ENCODE data around the gene C9orf72. TPM values are rescaled to one million over a fixed set of nuclear protein-coding genes. Genes with fewer than 3 reads are reported as not detected.
A peak's percentile ranks its signal among the peaks of the same experiment; 100 is the strongest.

The C9orf72 gene
- total RNA-seq, 4 donors from 2014 or later = 7.9 to 31.0 (median 15.0) TPM

DNA sequence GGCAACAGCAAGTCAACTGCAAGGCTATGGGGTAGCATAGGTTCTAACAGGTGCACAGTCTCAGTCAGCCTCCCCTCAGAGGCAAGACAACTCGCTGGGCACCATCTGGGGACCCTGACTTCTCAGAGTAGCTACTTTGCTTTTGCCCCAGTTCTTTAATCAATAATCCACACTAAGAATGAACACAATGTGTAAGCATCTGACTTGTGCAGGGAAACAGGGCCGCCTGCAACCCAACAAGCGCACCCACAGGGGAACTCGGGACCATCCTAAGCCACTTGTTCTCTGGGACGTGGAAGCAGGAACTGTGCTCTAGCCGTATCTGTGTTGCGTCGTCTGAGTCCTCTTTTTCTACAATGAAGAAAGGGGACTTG lies 45.6 kb downstream of the C9orf72 start:
- 36% methylated on average over 8 of the region's 8 CpGs; no CpG with 5 or more reads in 1 of the 2 donors for WGBS, 2 donors (ENCODE audit: low coverage in 1 of 2)
- H3K4me1 ChIP-seq = peaks cover 11 to 45% (median 20%) of the 10 kb centered on the region in 4 donors
- intact Hi-C loops (cut with DNase I; ENCODE audit: low total_unique reads) (loop anchor here (5.0 kb wide), 1 partner anchor 195 kb away; no protein-coding TSS in a partner anchor), in situ Hi-C loops (cut with MboI; ENCODE audit: low pct_ligation_motif_present in 1 of 4, low pct_unique_long_range_greater_than_20kb in 1 of 4, low sequenced_read_pairs in 3 of 4) (loop anchor here in 2 of 4 donors (25.0 kb wide), 2 partner anchors 415 to 490 kb away; partner anchors contain the start of gene TEK (in 1 of the 2))
- H3K36me3 ChIP-seq = no peaks in the 10 kb centered on the region
- no peaks in the 10 kb centered on the region for H3K27me3 ChIP-seq
- peak overlapping the region; percentile 95 to 97 (median 95) for H3K27ac ChIP-seq
- H3K9me3 ChIP-seq = no peaks in the 10 kb centered on the region
- no peak for DNase-seq
- peak overlapping the region; percentile 57 to 90 (median 79) for H3K4me3 ChIP-seq
- TF ChIP-seq, protein P1, sequence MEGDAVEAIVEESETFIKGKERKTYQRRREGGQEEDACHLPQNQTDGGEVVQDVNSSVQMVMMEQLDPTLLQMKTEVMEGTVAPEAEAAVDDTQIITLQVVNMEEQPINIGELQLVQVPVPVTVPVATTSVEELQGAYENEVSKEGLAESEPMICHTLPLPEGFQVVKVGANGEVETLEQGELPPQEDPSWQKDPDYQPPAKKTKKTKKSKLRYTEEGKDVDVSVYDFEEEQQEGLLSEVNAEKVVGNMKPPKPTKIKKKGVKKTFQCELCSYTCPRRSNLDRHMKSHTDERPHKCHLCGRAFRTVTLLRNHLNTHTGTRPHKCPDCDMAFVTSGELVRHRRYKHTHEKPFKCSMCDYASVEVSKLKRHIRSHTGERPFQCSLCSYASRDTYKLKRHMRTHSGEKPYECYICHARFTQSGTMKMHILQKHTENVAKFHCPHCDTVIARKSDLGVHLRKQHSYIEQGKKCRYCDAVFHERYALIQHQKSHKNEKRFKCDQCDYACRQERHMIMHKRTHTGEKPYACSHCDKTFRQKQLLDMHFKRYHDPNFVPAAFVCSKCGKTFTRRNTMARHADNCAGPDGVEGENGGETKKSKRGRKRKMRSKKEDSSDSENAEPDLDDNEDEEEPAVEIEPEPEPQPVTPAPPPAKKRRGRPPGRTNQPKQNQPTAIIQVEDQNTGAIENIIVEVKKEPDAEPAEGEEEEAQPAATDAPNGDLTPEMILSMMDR (IDR thresholded peaks at IDR 0.05) = no peak
- TF ChIP-seq EP300 (IDR thresholded peaks at IDR 0.05; ENCODE audit: low read depth) = no peak

DNA sequence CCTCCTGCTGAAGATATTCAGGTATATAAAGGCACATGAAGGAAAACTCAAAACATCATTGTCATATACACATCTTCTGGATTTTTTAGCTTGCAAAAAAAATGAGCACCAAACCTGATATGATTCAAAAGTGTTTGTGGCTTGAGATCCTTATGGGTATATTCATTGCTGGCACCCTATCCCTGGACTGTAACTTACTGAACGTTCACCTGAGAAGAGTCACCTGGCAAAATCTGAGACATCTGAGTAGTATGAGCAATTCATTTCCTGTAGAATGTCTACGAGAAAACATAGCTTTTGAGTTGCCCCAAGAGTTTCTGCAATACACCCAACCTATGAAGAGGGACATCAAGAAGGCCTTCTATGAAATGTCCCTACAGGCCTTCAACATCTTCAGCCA lies 49.0 kb downstream of the C9orf72 start, which contains the start of gene IFNK:
Gene IFNK, plus strand, starts transcription at position 55 of the 400 bp plus-strand sequence. Its CDS starts 47 bp downstream, at position 102.
- H3K4me1 ChIP-seq = peaks cover 11 to 24% (median 19%) of the 10 kb centered on the region in 4 donors
- TF ChIP-seq, protein P1 (IDR thresholded peaks at IDR 0.05) = no peak
- TF ChIP-seq POLR2A (IDR thresholded peaks at IDR 0.05) (no peak), EP300 (IDR thresholded peaks at IDR 0.05; ENCODE audit: low read depth) (no peak), POLR2AphosphoS5 (IDR thresholded peaks at IDR 0.05) (no peak)
- H3K36me3 ChIP-seq = no peaks in the 10 kb centered on the region
- DNase-seq = no peak
- no peak within 1 kb of the TSS for H3K4me3 ChIP-seq
- no peaks in the 10 kb centered on the region for H3K27me3 ChIP-seq
- in situ Hi-C loops (cut with MboI; ENCODE audit: low pct_ligation_motif_present in 1 of 4, low pct_unique_long_range_greater_than_20kb in 1 of 4, low sequenced_read_pairs in 3 of 4) = no loop called here
- intact Hi-C loops (cut with DNase I; ENCODE audit: low total_unique reads) = no loop called here
- H3K9me3 ChIP-seq = no peaks in the 10 kb centered on the region
- no peak within 1 kb of the TSS for H3K27ac ChIP-seq
- WGBS, 2 donors (ENCODE audit: low coverage in 1 of 2) = 77 to 100% methylated on average over 1 to 2 of the region's 2 CpGs

DNA sequence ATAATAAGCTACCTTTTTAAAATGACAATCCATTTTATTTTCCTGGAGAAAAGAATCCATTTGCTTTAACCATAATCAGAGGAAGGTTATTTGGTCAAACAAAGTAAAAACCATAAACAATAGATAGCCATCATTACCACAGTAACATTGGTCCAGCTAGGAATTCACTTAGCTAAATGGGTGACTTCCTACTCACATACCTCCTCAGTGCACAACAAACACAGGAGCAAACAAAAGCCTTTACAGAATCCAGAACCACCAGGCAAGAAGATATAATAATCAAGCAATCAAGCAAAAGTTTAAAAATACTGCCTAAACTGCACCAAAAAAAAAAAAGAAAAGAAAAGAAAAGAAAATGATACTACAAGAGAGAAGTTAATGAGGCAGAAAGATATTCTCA lies 50.1 kb downstream of the C9orf72 start:
- no peaks in the 10 kb centered on the region for H3K27me3 ChIP-seq
- TF ChIP-seq POLR2A (IDR thresholded peaks at IDR 0.05) (no peak), POLR2AphosphoS5 (IDR thresholded peaks at IDR 0.05) (no peak), EP300 (IDR thresholded peaks at IDR 0.05; ENCODE audit: low read depth) (no peak)
- TF ChIP-seq, protein P1 (IDR thresholded peaks at IDR 0.05) = no peak
- in situ Hi-C loops (cut with MboI; ENCODE audit: low pct_ligation_motif_present in 1 of 4, low pct_unique_long_range_greater_than_20kb in 1 of 4, low sequenced_read_pairs in 3 of 4) = no loop called here

DNA sequence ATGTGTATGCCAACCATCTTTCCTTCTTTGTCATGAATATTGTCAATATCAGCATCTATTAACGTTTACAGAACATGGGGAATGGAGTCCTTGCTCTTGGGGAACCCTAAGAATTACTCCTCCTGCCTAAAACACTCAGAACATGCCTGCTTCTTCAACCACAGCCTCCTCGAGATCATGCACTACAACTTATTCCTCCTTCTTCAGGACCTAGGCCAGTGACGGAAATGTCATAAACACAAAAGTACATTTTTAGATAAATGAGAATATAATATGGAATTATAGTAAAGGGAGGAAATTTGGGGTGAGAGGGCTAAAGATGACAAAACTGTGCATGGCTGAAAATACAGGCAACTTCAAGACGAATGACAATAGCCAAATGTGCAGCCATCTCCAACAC lies 52.3 kb downstream of the C9orf72 start:
- intact Hi-C loops (cut with DNase I; ENCODE audit: low total_unique reads) (no loop called here), in situ Hi-C loops (cut with MboI; ENCODE audit: low pct_ligation_motif_present in 1 of 4, low pct_unique_long_range_greater_than_20kb in 1 of 4, low sequenced_read_pairs in 3 of 4) (no loop called here)
- Histone ChIP-seq H3K9me3 (no peaks in the 10 kb centered on the region), H3K4me1 (peaks cover 0 to 2% (median 0%) of the 10 kb centered on the region in 4 donors), H3K27ac (no peak overlapping the region), H3K36me3 (no peaks in the 10 kb centered on the region), H3K27me3 (no peaks in the 10 kb centered on the region), H3K4me3 (no peak overlapping the region)
- 87 to 93% methylated on average over 4 of the region's 4 CpGs for WGBS, 2 donors (ENCODE audit: low coverage in 1 of 2)
- TF ChIP-seq POLR2AphosphoS5 (IDR thresholded peaks at IDR 0.05) (no peak), POLR2A (IDR thresholded peaks at IDR 0.05) (no peak), EP300 (IDR thresholded peaks at IDR 0.05; ENCODE audit: low read depth) (no peak)
- TF ChIP-seq, protein P1 (IDR thresholded peaks at IDR 0.05) = no peak
- no peak for DNase-seq

More for the DNA sequence above, 50.1 kb downstream of the C9orf72 start:
- Histone ChIP-seq H3K27ac (no peak overlapping the region), H3K4me1 (peaks cover 11 to 24% (median 17%) of the 10 kb centered on the region in 4 donors), H3K4me3 (no peak overlapping the region), H3K9me3 (no peaks in the 10 kb centered on the region), H3K36me3 (no peaks in the 10 kb centered on the region)
- DNase-seq = no peak
- intact Hi-C loops (cut with DNase I; ENCODE audit: low total_unique reads) = no loop called here
